Activated gamma-delta T cell (primary cell): ENCODE measurements around the gene CCDC134.

ENCODE experiments used
- DNase-seq: peaks from one replicate; lab custom pipeline; 2025; lab: John Stamatoyannopoulos, UW

Gene CCDC134

GRCh38 chr22:41787331-41787730, 13.1 kb upstream of the CCDC134 start:
- no peak for DNase-seq

GRCh38 chr22:41793871-41794270, 6.6 kb upstream of the CCDC134 start:
- DNase-seq: no peak

- no peak for DNase-seq
Observed at GRCh38 chr22:41798736-41799135, 1.7 kb upstream of the CCDC134 start.

- no peak for DNase-seq
Observed at GRCh38 chr22:41799486-41800347, 762 bp upstream of the CCDC134 start.

- DNase-seq: no peak
Observed at GRCh38 chr22:41801147-41801819, 804 bp downstream of the CCDC134 start.

- no peak for DNase-seq
Observed at GRCh38 chr22:41801886-41802285, 1.4 kb downstream of the CCDC134 start.

- no peak for DNase-seq
Observed at GRCh38 chr22:41805639-41806038, 5.2 kb downstream of the CCDC134 start.

- DNase-seq: no peak
Observed at GRCh38 chr22:41808400-41808799, 7.9 kb downstream of the CCDC134 start.

GRCh38 chr22:41810022-41810421, 9.5 kb downstream of the CCDC134 start:
- DNase-seq: no peak

- no peak for DNase-seq
Observed at GRCh38 chr22:41812805-41813545, 12.5 kb downstream of the CCDC134 start.

GRCh38 chr22:41813726-41814410, 13.4 kb downstream of the CCDC134 start:
- no peak for DNase-seq

GRCh38 chr22:41815716-41816115, 15.2 kb downstream of the CCDC134 start:
- no peak for DNase-seq

- DNase-seq: no peak
Observed at GRCh38 chr22:41816241-41816640, 15.8 kb downstream of the CCDC134 start.

- DNase-seq: no peak
Observed at GRCh38 chr22:41816871-41817270, 16.4 kb downstream of the CCDC134 start.

GRCh38 chr22:41818011-41818410, 17.5 kb downstream of the CCDC134 start:
- DNase-seq: no peak

GRCh38 chr22:41818596-41818995, 18.1 kb downstream of the CCDC134 start:
- no peak for DNase-seq

GRCh38 chr22:41819257-41819656, 18.8 kb downstream of the CCDC134 start:
- no peak for DNase-seq

GRCh38 chr22:41820447-41820846, 20.0 kb downstream of the CCDC134 start:
- no peak for DNase-seq

GRCh38 chr22:41821471-41822316, 21.2 kb downstream of the CCDC134 start:
- DNase-seq: no peak

GRCh38 chr22:41822317-41823057, 22.0 kb downstream of the CCDC134 start:
- DNase-seq: no peak
